Hippocampal formation (tissue), 2 donors: ENCODE results near the gene PKNOX2.

Source experiments
- DNase-seq, 2 donors: peaks; one replicate each; lab custom pipeline; 2025; lab: John Stamatoyannopoulos, UW

Gene PKNOX2

DNA sequence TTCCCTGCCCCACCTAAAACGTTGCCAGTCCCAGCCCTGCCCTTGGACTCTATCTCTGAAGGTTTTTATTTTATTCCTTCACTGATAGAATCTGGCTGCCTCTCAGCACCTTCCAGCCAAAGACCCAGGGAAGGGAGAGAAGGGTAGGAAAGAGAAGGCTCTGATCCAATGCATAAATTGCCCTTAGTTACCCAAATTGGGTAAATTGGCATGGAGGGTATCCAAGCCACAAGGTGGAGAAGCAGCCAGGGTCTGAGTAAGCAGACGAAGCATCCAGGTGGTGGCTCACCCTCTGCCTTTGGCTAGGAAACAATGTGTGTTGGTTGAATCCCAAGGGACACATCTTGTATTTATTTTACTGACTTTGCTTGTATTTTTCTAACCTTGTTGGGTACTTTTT is 242.5 kb downstream of the PKNOX2 start:
- no peak for DNase-seq

- no peak for DNase-seq
Measured at GRCh38 chr11:125408311-125408711, 243.8 kb downstream of the PKNOX2 start.

DNA sequence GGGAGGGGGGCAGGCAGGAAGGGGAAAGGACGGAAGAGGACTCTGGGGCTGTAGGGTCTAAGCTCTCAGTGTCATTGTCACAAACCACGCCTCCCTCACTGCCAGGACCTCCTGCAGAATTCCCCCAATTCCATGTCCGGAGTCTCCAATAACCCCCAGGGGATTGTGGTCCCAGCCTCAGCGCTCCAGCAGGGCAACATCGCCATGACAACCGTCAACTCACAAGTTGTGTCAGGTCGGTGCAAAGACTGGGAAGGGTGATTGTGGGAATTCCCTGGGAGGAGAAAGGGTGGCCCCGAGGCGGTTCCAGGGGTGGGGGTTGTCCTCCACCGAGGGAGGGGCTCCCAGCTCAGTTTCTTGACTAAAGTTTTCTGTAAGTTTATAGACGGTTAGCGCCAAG is 245.5 kb downstream of the PKNOX2 start:
- DNase-seq, result no peak

DNA sequence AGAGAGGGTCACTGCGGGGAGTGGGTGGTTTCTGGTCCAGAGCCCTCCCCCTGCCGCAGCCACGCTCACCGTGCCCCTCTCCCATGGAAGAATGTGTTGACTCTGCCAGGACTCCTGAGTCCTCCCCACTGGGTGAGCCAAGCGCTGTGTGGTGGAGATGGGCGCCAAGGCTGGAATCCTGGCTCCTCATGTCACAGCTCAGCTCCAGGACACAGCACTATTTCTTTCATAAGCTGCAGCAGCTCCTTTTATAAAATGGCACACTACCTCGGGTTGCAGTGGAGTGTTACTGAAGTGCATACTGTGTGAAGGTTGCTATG is 247.6 kb downstream of the PKNOX2 start:
- no peak for DNase-seq

DNA sequence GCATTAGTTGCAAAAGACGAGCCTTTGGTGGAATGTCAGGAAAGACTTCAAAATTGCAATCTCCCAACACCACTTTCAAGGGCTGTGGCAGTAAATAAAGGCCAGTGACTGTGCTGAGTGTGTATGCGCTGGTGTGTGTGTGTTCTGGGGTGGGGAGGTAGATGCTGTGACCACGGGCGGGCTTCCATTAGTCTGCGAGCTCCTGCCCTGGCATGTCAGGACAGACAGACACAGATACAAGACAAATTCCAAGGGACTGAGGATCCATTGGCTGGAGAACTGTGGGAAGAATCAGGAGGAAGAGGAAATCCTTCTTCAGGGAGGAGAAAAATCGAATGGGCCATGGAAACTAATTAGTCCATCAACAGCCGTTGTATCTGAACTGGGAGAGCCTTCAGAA is 248.0 kb downstream of the PKNOX2 start:
- no peak for DNase-seq

- DNase-seq, result no peak
Measured at GRCh38 chr11:125413226-125413625, 248.7 kb downstream of the PKNOX2 start.

- no peak for DNase-seq
Measured at GRCh38 chr11:125414121-125414520, 249.6 kb downstream of the PKNOX2 start.

GRCh38 chr11:125416981-125417935 is 252.7 kb downstream of the PKNOX2 start:
- no peak for DNase-seq

DNA sequence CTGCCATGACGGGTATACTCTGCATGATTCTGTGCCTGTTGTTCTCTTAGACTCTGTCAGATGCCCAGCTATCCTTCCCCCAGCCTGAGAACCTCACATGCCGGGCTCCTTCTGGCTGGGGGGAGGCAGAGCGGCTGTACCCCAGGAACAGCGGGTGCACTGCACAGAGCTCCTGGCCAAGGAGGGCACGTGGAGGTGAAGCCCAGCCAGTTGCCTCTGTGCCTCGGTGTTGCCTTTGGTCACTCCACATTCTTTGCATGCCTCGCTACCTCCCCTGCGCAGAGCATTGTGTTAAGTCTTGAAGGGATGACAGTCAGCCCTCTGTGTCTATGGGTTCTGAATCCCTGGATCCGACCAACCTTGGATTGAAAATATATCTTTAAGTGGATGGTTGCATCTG is 253.8 kb downstream of the PKNOX2 start:
- no peak for DNase-seq

GRCh38 chr11:125422681-125423080 is 258.1 kb downstream of the PKNOX2 start:
- DNase-seq, result no peak

DNA sequence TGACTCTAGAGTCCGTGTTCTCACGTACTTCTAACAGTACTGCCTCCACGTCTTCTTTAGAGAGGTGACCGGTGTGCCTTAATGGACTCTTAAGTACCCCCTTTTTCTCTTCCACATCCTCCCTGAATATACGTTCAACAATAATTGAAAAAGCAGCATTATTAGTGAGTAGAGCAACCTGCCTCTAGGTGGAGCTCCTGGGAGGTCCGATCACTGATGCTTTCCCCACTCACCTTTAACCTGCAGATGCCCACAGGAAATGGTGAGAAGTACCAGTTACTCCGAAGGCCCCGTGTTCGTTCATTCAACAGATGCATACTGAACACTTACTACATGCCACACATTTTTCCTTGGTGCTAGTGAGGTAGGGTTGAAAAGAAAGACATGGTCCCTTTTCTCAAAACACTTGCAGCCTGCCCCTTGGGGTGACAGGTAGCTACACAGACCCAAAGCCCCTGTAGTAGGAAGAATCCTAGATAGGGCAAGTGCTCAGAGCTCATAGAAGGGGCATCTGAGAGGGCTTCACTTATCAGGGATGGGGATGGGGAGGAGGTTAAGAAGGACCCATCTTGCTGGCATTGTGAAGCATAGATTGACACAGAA is 258.8 kb downstream of the PKNOX2 start:
- DNase-seq, result no peak

DNA sequence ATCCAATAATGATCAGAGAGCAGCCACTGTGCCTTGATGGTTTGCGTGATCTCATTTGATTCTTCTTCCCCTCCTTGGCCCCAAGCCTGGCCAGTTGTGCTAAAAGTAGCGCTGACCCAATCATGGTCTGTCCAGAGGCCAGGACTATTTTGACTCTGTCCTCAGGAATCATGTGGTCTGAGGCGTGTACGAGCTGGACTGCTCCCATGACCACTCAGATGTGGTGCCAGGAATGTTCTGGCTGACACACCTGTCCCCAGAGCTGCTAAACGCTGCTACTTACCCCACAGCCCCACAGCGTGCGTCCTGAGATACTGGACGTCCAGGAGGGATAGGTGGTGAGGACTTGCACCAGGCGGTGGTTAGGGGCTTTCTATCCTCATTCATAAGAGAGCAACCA is 261.1 kb downstream of the PKNOX2 start:
- no peak for DNase-seq

- DNase-seq, result no peak
Measured at GRCh38 chr11:125426818-125427528, 262.4 kb downstream of the PKNOX2 start.

DNA sequence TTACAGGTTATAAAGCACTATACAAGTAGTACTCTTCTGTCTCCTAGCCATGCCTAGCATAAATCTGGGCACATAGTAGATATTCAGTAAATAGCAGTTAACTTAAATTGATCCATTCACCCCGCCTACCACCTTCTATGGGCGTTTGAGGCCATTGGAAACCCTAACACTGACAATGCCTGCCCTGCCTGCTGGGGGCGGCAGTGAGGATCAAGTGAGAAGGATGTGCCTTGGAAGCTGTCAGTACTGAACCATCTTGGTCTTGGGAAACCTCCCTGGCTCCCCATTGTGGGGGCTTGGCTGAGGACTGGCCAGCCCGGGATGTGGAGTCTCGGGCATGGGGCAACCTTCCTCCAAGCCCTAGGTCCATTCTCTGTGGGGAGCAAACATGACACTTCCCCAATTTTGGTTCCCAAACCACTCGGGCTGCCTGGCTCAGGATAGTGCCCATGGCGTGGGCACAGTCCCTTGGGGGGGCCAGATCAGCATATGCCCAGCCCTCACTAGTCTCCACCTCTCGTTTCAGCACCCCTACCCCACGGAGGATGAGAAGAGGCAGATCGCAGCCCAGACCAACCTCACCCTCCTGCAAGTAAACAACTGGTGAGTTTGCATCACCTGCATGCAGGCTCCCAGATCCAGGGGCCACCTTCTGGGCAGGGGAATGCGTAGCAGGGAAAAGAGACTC is 264.1 kb downstream of the PKNOX2 start:
- DNase-seq, result no peak

DNA sequence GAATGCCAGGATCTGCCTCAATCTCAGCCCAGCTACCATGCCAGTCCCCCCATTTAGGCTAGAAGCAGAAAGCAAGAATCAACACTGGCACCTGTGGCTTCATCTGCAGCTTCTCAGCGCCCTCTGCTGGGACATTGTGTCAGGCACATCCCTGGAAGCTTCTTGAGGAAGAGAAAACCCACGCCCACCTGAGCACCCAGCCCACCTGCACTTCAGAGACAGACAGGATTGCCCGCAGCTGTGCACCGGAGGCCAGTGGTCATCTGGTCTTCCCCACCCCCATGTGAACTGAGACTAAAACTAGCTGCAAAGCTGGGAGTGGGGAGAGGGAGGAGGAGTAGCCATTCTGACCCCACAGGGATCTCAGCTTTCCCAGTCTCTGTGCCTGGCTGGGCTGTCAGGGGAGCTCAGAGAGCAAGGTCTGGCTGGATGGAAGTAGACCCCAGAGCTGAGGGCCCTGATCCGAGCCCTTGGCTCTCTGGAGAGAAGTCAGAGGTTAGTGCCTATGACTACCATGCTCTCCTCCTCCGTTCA is 264.7 kb downstream of the PKNOX2 start:
- peak; percentile 38 to 47 for DNase-seq

DNA sequence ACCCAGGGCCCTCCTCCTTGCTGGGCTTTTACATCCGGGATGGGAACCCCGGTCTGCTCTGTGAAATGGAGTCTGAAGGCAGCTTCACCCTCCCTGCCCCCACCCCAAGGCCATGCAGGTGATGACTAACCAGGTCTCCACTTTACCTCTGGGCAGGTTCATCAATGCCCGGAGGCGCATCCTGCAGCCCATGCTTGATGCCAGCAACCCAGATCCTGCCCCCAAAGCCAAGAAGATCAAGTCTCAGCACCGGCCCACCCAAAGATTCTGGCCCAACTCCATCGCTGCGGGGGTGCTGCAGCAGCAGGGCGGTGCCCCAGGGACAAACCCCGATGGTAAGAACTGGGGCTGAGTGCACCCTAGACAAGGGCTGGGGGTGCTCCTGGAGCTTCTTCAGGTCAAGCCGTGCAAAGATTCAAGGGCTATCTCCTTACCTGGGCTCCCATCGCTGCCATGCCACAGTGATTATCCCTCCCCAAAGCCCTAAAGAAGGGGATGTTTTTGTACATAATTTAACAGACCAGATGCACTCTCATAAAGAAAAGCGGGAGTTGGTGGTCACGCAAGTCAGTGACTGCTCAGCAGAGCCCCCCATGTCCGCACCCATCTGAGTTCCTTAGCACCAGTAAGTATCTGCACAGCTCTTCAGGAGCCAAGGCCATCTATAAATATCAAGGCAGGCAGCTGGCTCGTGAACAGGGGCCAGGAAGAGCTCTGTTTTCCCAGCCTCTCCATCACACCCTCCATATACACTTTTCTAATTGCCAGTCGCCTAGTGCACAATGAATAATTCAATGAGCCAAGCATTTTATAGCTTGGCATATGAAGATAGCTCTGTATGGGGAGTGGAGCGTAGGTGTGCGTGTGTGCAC is 265.5 kb downstream of the PKNOX2 start:
- no peak for DNase-seq

DNA sequence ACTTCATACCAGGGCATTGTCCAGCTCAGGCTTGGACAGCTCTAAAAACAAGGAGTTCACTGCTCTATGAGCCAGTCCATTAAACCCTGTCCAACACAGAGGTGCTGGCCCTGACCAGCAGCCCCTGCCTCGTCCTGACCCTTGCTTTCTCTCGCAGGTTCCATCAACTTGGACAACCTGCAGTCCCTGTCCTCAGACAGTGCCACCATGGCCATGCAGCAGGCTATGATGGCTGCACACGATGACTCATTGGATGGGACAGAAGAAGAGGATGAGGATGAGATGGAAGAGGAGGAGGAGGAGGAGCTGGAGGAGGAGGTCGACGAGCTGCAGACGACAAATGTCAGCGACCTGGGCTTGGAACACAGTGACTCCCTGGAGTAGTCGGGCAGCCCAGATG is 266.5 kb downstream of the PKNOX2 start:
- DNase-seq, result no peak

GRCh38 chr11:125431481-125431880 is 266.9 kb downstream of the PKNOX2 start:
- DNase-seq, result no peak

GRCh38 chr11:125433454-125434121 is 269.0 kb downstream of the PKNOX2 start:
- DNase-seq, result peak; percentile 52 to 81

- DNase-seq, result no peak
Measured at GRCh38 chr11:125435461-125436238, 271.1 kb downstream of the PKNOX2 start.
